PC-9 (cell line): ENCODE measurements around the gene SH3PXD2B. TPM values are rescaled to one million over a fixed set of nuclear protein-coding genes. Genes with fewer than 3 reads are reported as not detected.
A peak's percentile ranks its signal among the peaks of the same experiment; 100 is the strongest.
"Not testable (repeated sequence)": the region's sequence is repeated elsewhere in the genome, so short reads cannot be mapped to it uniquely, and the experiment has no call there.

Experiments
- BruUV-seq: library from RNA; stranded (reverse); fragments of 400-500 nt; replicated peaks from 2 replicates; lab custom pipeline; 2021; lab: Mats Ljungman, UMichigan
- CTCF ChIA-PET: fragments of 300-600 bp; sonication (Branson Sonifier 250); formaldehyde crosslinking; loops from one replicate; lab custom pipeline; 2022; ENCODE audit warnings: antibody characterized with exemption; lab: Charles Lee
- POLR2A ChIA-PET: fragments of 300-600 bp; sonication (Branson Sonifier 250); formaldehyde crosslinking; loops from one replicate; lab custom pipeline; 2022; ENCODE audit warnings: antibody characterized with exemption; ENCODE audit not compliant: unreplicated experiment; lab: Charles Lee
- DNase-seq, 2 experiments: peaks; one replicate each; pipeline versions ENCODE4 v3.0.0 to v3.0.0-alpha.2; 2015 to 2022; ENCODE audit warnings: mixed read lengths in 1 of 2
- H2AFZ ChIP-seq: fragments of 200-600 bp; sonication (generic); 2 replicates; pipeline ENCODE4 v1.8.1; 2017; ENCODE audit warnings: antibody characterized with exemption
- H3F3A ChIP-seq: fragments of 200-600 bp; sonication (generic); 2 replicates; pipeline ENCODE4 v1.8.1; 2017; ENCODE audit warnings: antibody characterized with exemption, mild to moderate bottlenecking, low read depth; ENCODE audit not compliant: insufficient read depth
- H3K27ac ChIP-seq: fragments of 200-600 bp; sonication (generic); 2 replicates; pipeline ENCODE4 v1.6.1; 2016; ENCODE audit warnings: mixed run types
- H3K27me3 ChIP-seq: fragments of 200-600 bp; sonication (generic); 2 replicates; pipeline ENCODE4 v1.6.1; 2016; ENCODE audit warnings: low read depth, mixed run types; ENCODE audit not compliant: insufficient read depth
- H3K36me3 ChIP-seq: fragments of 200-600 bp; sonication (generic); 2 replicates; pipeline ENCODE4 v1.6.1; 2016; ENCODE audit warnings: low read depth, mixed run types
- H3K4me1 ChIP-seq: fragments of 200-600 bp; sonication (generic); replicated peaks from 2 replicates; pipeline ENCODE4 v1.6.1; 2016; ENCODE audit warnings: mixed run types; ENCODE audit not compliant: insufficient read depth
- H3K4me2 ChIP-seq: fragments of 200-600 bp; sonication (generic); 2 replicates; pipeline ENCODE4 v1.6.1; 2017; ENCODE audit warnings: mixed run types
- H3K4me3 ChIP-seq: fragments of 200-600 bp; sonication (generic); 2 replicates; pipeline ENCODE4 v1.6.1; 2016; ENCODE audit warnings: mixed run types
- H3K79me2 ChIP-seq: fragments of 200-600 bp; sonication (generic); 2 replicates; pipeline ENCODE4 v1.6.1; 2017; ENCODE audit warnings: low read depth, mixed run types
- H3K9me2 ChIP-seq: fragments of 200-600 bp; sonication (generic); 2 replicates; pipeline ENCODE4 v1.8.1; 2017; ENCODE audit warnings: mild to moderate bottlenecking; ENCODE audit not compliant: insufficient read depth
- H3K9me3 ChIP-seq: fragments of 200-600 bp; sonication (generic); 2 replicates; pipeline ENCODE4 v1.8.1; 2016; ENCODE audit warnings: low read depth; ENCODE audit not compliant: insufficient read depth
- H4K20me1 ChIP-seq: fragments of 200-600 bp; sonication (generic); 2 replicates; pipeline ENCODE4 v1.8.1; 2017; ENCODE audit not compliant: insufficient read depth
- EZH2 ChIP-seq: fragments of 200-600 bp; sonication (generic); IDR thresholded peaks from 2 replicates; pipeline ENCODE4 v1.8.0; 2017; ENCODE audit warnings: antibody characterized with exemption, low read depth
- intact Hi-C: fragments of 100-400 bp; cut with micrococcal nuclease; formaldehyde crosslinking; loops from one replicate; pipeline ENCODE4 v1.10.0; 2022; ENCODE audit not compliant: unreplicated experiment
- total RNA-seq: library from RNA; stranded (reverse); gene quantifications from 2 replicates; pipeline ENCODE4 v1.2.3, GENCODE V29; 2021
- TF ChIP-seq, protein P1 (sequence below): fragments of 200-600 bp; sonication (generic); conservative IDR thresholded peaks from 2 replicates; pipeline ENCODE4 v1.6.1; 2017; ENCODE audit warnings: mixed run types, antibody characterized with exemption, mild to moderate bottlenecking, moderate library complexity

SH3PXD2B gene
- total RNA-seq, 1 experiment from 2014 or later = 29.3 TPM

DNA sequence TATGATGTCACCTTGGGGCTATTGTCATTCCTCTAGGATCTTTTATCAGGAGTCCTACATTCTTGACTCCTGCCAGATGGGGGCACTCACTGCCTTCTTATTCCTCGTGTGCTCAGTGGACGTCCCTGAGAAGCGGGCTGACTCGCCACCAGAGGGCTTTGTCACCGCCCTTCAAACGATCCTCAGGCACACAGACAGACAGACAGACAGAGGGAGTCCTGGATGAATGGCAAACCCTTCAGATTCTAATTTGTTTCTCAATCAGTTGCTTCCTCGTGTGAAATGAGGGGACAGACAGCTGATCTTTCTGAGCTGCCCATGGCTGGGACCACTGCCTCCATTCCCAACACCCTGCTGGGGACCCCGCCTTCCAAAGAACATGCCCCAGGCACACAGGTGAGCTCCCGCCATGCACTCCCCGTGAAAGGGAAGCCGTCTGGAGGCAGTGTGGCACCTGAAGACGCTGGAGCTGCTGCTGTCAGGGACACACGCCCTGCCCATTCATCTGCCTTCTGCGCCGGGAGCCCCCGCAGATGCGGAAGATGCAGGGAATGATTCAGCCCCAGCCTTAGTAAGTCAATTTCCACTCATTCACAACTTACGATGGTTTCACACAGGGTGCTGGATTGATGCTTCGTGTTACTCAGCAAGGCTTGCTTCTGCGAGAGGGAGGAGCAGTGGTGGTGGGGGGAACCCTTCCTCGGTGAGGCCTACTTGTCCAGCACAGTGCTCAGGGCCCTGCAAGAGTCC lies 24.9 kb upstream of the SH3PXD2B start:
- DNase-seq = peak; percentile 74 to 77
- H3K9me2 ChIP-seq = no peaks in the 10 kb centered on the region
- no TSS peak for BruUV-seq
- H3K4me3 ChIP-seq = no peak overlapping the region
- H3K79me2 ChIP-seq = no peaks in the 10 kb centered on the region
- H3K4me1 ChIP-seq = no peaks in the 10 kb centered on the region
- no peaks in the 10 kb centered on the region for H3F3A ChIP-seq
- H3K4me2 ChIP-seq = no peak overlapping the region
- intact Hi-C loops = loop anchor here (1.0 to 5.0 kb wide), 5 partner anchors 163 to 1838 kb away; partner anchors contain the start of gene NEURL1B
- H4K20me1 ChIP-seq = no peaks in the 10 kb centered on the region
- no peaks in the 10 kb centered on the region for H3K36me3 ChIP-seq
- no peaks in the 10 kb centered on the region for H3K27me3 ChIP-seq
- no peak overlapping the region for H3K27ac ChIP-seq
- TF ChIP-seq, protein P1, sequence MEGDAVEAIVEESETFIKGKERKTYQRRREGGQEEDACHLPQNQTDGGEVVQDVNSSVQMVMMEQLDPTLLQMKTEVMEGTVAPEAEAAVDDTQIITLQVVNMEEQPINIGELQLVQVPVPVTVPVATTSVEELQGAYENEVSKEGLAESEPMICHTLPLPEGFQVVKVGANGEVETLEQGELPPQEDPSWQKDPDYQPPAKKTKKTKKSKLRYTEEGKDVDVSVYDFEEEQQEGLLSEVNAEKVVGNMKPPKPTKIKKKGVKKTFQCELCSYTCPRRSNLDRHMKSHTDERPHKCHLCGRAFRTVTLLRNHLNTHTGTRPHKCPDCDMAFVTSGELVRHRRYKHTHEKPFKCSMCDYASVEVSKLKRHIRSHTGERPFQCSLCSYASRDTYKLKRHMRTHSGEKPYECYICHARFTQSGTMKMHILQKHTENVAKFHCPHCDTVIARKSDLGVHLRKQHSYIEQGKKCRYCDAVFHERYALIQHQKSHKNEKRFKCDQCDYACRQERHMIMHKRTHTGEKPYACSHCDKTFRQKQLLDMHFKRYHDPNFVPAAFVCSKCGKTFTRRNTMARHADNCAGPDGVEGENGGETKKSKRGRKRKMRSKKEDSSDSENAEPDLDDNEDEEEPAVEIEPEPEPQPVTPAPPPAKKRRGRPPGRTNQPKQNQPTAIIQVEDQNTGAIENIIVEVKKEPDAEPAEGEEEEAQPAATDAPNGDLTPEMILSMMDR = peak; percentile 86
- TF ChIP-seq EZH2 = no peak
- CTCF ChIA-PET = interaction anchor here (0.7 kb wide), 1 partner anchor 228 kb away, joined by 3 read pairs; no protein-coding TSS in a partner anchor
- no peak overlapping the region for H2AFZ ChIP-seq
- POLR2A ChIA-PET = no interaction called here
- no peaks in the 10 kb centered on the region for H3K9me3 ChIP-seq

GRCh38 chr5:172478695-172479033 lies 24.3 kb upstream of the SH3PXD2B start:
- H3K27me3 ChIP-seq, H3K9me2 ChIP-seq, H3K9me3 ChIP-seq, H4K20me1 ChIP-seq, H3F3A ChIP-seq, H3K27ac ChIP-seq, H3K4me3 ChIP-seq, H3K4me2 ChIP-seq, CTCF ChIA-PET, H2AFZ ChIP-seq, H3K79me2 ChIP-seq, H3K36me3 ChIP-seq, POLR2A ChIA-PET, H3K4me1 ChIP-seq, BruUV-seq: not testable (repeated sequence)
- intact Hi-C loops = loop anchor here (1.0 to 5.0 kb wide), 5 partner anchors 164 to 1839 kb away; partner anchors contain the start of gene NEURL1B
- DNase-seq = peak in 1 of 2 experiments; percentile 28

DNA sequence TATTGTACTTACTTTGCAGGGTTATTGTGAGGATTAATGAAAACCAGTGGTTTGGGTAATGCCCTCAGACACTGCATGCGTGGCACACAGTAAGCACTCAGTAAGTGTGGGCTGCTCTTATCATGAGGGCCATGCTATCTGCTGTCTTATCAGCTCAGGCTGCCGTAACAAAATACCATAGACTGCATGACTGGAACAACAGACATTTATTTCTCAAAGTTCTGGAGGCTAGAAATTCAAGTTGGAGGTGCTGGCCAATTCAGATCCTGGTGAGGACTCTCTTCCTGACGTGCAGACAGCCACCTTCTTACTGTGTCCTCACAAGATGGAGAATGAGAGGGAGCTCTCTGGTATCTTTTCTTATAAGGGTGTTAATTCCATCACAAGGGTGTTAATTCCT lies 23.9 kb upstream of the SH3PXD2B start:
- Histone ChIP-seq H2AFZ (no peak overlapping the region), H3K9me2 (no peaks in the 10 kb centered on the region), H3F3A (no peaks in the 10 kb centered on the region), H3K79me2 (no peaks in the 10 kb centered on the region), H3K27ac (no peak overlapping the region), H3K4me1 (no peaks in the 10 kb centered on the region), H3K27me3 (no peaks in the 10 kb centered on the region), H3K36me3 (no peaks in the 10 kb centered on the region), H4K20me1 (no peaks in the 10 kb centered on the region), H3K4me3 (no peak overlapping the region), H3K4me2 (no peak overlapping the region), H3K9me3 (no peaks in the 10 kb centered on the region)
- intact Hi-C loops = loop anchor here (5.0 kb wide), 3 partner anchors 164 to 1839 kb away; partner anchors contain the start of gene NEURL1B
- BruUV-seq = no TSS peak
- ChIA-PET CTCF (no interaction called here), POLR2A (no interaction called here)
- DNase-seq = peak in 1 of 2 experiments; percentile 31
- no peak for TF ChIP-seq EZH2
- TF ChIP-seq, protein P1 = no peak
